SU-DHL-6 (cell line): ENCODE measurements around the gene SYDE2.

Source experiments
- H2AFZ ChIP-seq: fragments of 200-600 bp; sonication (generic); 2 replicates; pipeline ENCODE4 v1.6.1; 2014; ENCODE audit warnings: low read depth, mild to moderate bottlenecking, moderate library complexity, mixed read lengths, antibody characterized with exemption, low read length; ENCODE audit not compliant: severe bottlenecking
- H3F3A ChIP-seq: fragments of 200-600 bp; shearing (Covaris generic); 2 replicates; pipeline ENCODE4 v1.6.0; 2016; ENCODE audit warnings: antibody characterized with exemption, mild to moderate bottlenecking; ENCODE audit not compliant: insufficient read depth
- H3K27ac ChIP-seq: fragments of 200-600 bp; sonication (generic); 2 replicates; pipeline ENCODE4 v1.5.1; 2016; ENCODE audit warnings: low read depth, mild to moderate bottlenecking, low read length, moderate library complexity, mixed read lengths
- H3K27me3 ChIP-seq: fragments of 200-600 bp; sonication (generic), shearing (Covaris generic); 2 replicates; pipeline ENCODE4 v1.6.0; 2014; ENCODE audit warnings: mild to moderate bottlenecking, low read length
- H3K36me3 ChIP-seq: fragments of 200-600 bp; sonication (generic); 2 replicates; pipeline ENCODE4 v1.6.1; 2014; ENCODE audit warnings: mild to moderate bottlenecking, low read length, mixed read lengths
- H3K4me2 ChIP-seq: fragments of 300-600, 200-600 bp; shearing (Covaris generic), sonication (generic); 2 replicates; pipeline ENCODE4 v1.6.0; 2014; ENCODE audit warnings: low read length, low read depth, mild to moderate bottlenecking; ENCODE audit not compliant: poor library complexity, severe bottlenecking
- H3K4me3 ChIP-seq: fragments of 200-600 bp; sonication (generic); 2 replicates; pipeline ENCODE4 v1.5.1; 2014; ENCODE audit warnings: antibody characterized with exemption, low read length, mild to moderate bottlenecking, mixed read lengths; ENCODE audit not compliant: insufficient read depth, poor library complexity, severe bottlenecking
- H3K79me2 ChIP-seq: fragments of 200-600 bp; sonication (generic); 2 replicates; pipeline ENCODE4 v1.6.1; 2014; ENCODE audit warnings: mild to moderate bottlenecking, low read length, moderate library complexity; ENCODE audit not compliant: insufficient read depth
- H3K9ac ChIP-seq: fragments of 200-600 bp; sonication (generic); 2 replicates; pipeline ENCODE4 v1.7.0; 2014; ENCODE audit warnings: mild to moderate bottlenecking, low read length
- H3K9me2 ChIP-seq: fragments of 200-600 bp; sonication (generic); replicated peaks from 2 replicates; pipeline ENCODE4 v1.6.1; 2014; ENCODE audit warnings: low read length; ENCODE audit not compliant: insufficient read depth
- H3K9me3 ChIP-seq: fragments of 200-600 bp; sonication (generic); 2 replicates; pipeline ENCODE4 v1.6.1; 2014; ENCODE audit warnings: low read length, mixed read lengths; ENCODE audit not compliant: insufficient read depth
- H4K20me1 ChIP-seq: fragments of 200-600 bp; sonication (generic); 2 replicates; pipeline ENCODE4 v1.6.1; 2014; ENCODE audit warnings: low read depth, mild to moderate bottlenecking, antibody characterized with exemption, low read length, moderate library complexity, mixed read lengths
- CTCF ChIP-seq: fragments of 200-600 bp; sonication (generic); IDR thresholded peaks from one replicate; pipeline ENCODE4 v1.5.1; 2017; ENCODE audit warnings: antibody characterized with exemption, mild to moderate bottlenecking, low read length, moderate library complexity; ENCODE audit not compliant: insufficient read depth, poor library complexity, severe bottlenecking
- EZH2phosphoT487 ChIP-seq: fragments of 200-600 bp; sonication (generic), shearing (Covaris generic); conservative IDR thresholded peaks from 2 replicates; pipeline ENCODE4 v1.6.1; 2018; ENCODE audit warnings: mild to moderate bottlenecking, antibody characterized with exemption, low read length, moderate library complexity, mixed read lengths

SYDE2 gene

GRCh38 chr1:85240643-85241042 is 39.8 kb upstream of the SYDE2 start:
- Histone ChIP-seq H3K27ac (no peak overlapping the region), H4K20me1 (no peaks in the 10 kb centered on the region), H3K27me3 (no peaks in the 10 kb centered on the region), H3K4me2 (no peak overlapping the region), H3F3A (no peaks in the 10 kb centered on the region), H3K79me2 (no peaks in the 10 kb centered on the region), H3K9ac (no peak overlapping the region), H3K9me3 (no peaks in the 10 kb centered on the region), H3K4me3 (no peak overlapping the region), H3K9me2 (no peaks in the 10 kb centered on the region), H2AFZ (peak overlapping the region; percentile 77), H3K36me3 (no peaks in the 10 kb centered on the region)
- no peak for TF ChIP-seq CTCF
- TF ChIP-seq EZH2phosphoT487 = no peak

- Histone ChIP-seq H3K27ac (no peak overlapping the region), H4K20me1 (no peaks in the 10 kb centered on the region), H3F3A (no peaks in the 10 kb centered on the region), H3K9ac (no peak overlapping the region), H3K36me3 (no peaks in the 10 kb centered on the region), H3K27me3 (no peaks in the 10 kb centered on the region), H3K4me3 (no peak overlapping the region), H2AFZ (peak overlapping the region; percentile 77), H3K79me2 (no peaks in the 10 kb centered on the region), H3K9me3 (no peaks in the 10 kb centered on the region), H3K9me2 (no peaks in the 10 kb centered on the region), H3K4me2 (no peak overlapping the region)
- TF ChIP-seq EZH2phosphoT487 = no peak
- peak; percentile 16 for TF ChIP-seq CTCF
These were observed 39.4 kb upstream of the SYDE2 start for GRCh38 chr1:85240174-85240601.

GRCh38 chr1:85237613-85238012 is 36.8 kb upstream of the SYDE2 start:
- H3K36me3 ChIP-seq = no peaks in the 10 kb centered on the region
- TF ChIP-seq EZH2phosphoT487 = no peak
- no peak for TF ChIP-seq CTCF
- no peaks in the 10 kb centered on the region for H3K79me2 ChIP-seq
- no peaks in the 10 kb centered on the region for H3F3A ChIP-seq
- no peaks in the 10 kb centered on the region for H4K20me1 ChIP-seq
- H3K27ac ChIP-seq = no peak overlapping the region
- H3K9me3 ChIP-seq = no peaks in the 10 kb centered on the region
- no peaks in the 10 kb centered on the region for H3K27me3 ChIP-seq
- H3K9ac ChIP-seq = no peak overlapping the region
- no peak overlapping the region for H2AFZ ChIP-seq
- H3K4me3 ChIP-seq = no peak overlapping the region
- no peak overlapping the region for H3K4me2 ChIP-seq
- no peaks in the 10 kb centered on the region for H3K9me2 ChIP-seq
